ENCODE results near the gene CNTN5. TPM values are rescaled to one million over a fixed set of nuclear protein-coding genes. Genes with fewer than 3 reads are reported as not detected.

The CNTN5 gene
- total and polyA plus RNA-seq, 2 donors (not counting 1 experiment from before 2014, with no cell fraction given), result not detected

DNA sequence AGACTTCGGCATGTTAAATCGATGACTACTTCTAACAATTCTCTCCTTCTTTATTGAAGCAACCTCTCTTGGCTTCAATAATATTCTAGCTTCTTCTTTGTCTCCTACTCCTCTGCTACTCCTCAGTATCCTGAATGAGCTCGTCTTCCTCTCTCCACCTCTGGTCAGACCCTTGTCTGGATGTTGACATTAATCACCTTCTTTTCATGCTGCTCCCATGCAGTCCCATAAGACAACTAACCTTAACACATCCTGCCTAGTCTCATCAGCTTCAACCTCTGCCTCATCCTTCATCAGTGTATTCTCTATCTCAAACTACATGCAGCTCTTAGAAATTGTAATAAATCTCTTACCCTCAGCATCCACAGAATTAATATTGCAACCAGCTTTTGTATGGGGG is 695.6 kb downstream of the CNTN5 start:
- 67% methylated on average over 3 of the region's 3 CpGs for WGBS (ENCODE audit: insufficient coverage)
- POLR2A ChIA-PET, result no interaction called here

DNA sequence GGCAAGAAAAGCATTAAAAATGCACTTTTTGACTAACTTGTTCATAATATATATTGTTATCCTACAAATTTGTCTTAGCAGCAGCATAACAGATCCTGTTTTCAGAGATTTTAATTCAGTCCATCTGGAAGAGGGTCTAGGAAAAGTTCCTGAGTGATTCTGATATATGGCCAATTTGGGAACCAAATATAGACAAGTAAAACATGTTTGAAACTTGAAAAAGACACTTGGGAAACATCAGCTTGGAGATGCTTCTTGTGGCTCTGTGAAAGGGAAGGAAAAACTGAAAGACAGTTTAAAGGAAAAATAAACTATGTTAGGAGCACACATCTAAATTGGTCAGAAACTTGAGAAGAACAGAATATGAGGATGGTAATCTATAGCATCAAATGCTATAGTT is 697.5 kb downstream of the CNTN5 start:
- intact Hi-C loops (cut with micrococcal nuclease), result no loop called here
- Histone ChIP-seq H3K36me3 (replicated peaks in 1 of 2; ENCODE audit: control extremely low read depth in 1 of 2, control insufficient read depth in 1 of 2, extremely low read depth in 1 of 2, insufficient read depth in 2 of 2, low read length in 1 of 2) (no peaks in the 10 kb centered on the region), H3K79me2 (ENCODE audit: control insufficient read depth, insufficient read depth, low read length) (no peaks in the 10 kb centered on the region), H3K4me3 (ENCODE audit: control extremely low read depth in 1 of 5, extremely low read depth in 1 of 5, insufficient read depth in 1 of 5, low read depth in 2 of 5, low read length in 4 of 5) (no peak overlapping the region), H3K27me3 (replicated peaks in 1 of 4; ENCODE audit: control extremely low read depth in 1 of 4, control insufficient read depth in 3 of 4, insufficient read depth in 4 of 4, low read length in 3 of 4) (no peaks in the 10 kb centered on the region), H3K4me1 (ENCODE audit: control insufficient read depth in 2 of 2, insufficient read depth in 2 of 2, low read length in 2 of 2) (no peaks in the 10 kb centered on the region), H3K27ac (ENCODE audit: low read length in 2 of 2) (no peak overlapping the region), H4K20me1 (ENCODE audit: control insufficient read depth, insufficient read depth, low read length, poor library complexity, severe bottlenecking) (no peaks in the 10 kb centered on the region), H3K4me2 (replicated peaks; ENCODE audit: low read depth, low read length, poor library complexity, severe bottlenecking) (no peak overlapping the region), H3K9ac (ENCODE audit: low read length) (no peak overlapping the region), H2AFZ (ENCODE audit: insufficient read depth, low read depth, low read length, poor library complexity, severe bottlenecking) (no peak overlapping the region), H3K9me3 (ENCODE audit: control extremely low read depth in 1 of 3, control insufficient read depth in 2 of 3, insufficient read depth in 1 of 3, low read length in 2 of 3) (no peaks in the 10 kb centered on the region)
- peaks cover 5% of the 10 kb centered on the region for H3K9me3 Mint-ChIP-seq (ENCODE audit: insufficient read depth)
- H3K4me1 Mint-ChIP-seq, result no peaks in the 10 kb centered on the region
- DNase-seq, result no peak
- POLR2A ChIA-PET, result no interaction called here
- CTCF ChIA-PET, result no interaction called here
- no peak for ATAC-seq (ENCODE audit: low read depth)
- H3K27ac Mint-ChIP-seq, result no peak overlapping the region
- TF ChIP-seq, protein P1, sequence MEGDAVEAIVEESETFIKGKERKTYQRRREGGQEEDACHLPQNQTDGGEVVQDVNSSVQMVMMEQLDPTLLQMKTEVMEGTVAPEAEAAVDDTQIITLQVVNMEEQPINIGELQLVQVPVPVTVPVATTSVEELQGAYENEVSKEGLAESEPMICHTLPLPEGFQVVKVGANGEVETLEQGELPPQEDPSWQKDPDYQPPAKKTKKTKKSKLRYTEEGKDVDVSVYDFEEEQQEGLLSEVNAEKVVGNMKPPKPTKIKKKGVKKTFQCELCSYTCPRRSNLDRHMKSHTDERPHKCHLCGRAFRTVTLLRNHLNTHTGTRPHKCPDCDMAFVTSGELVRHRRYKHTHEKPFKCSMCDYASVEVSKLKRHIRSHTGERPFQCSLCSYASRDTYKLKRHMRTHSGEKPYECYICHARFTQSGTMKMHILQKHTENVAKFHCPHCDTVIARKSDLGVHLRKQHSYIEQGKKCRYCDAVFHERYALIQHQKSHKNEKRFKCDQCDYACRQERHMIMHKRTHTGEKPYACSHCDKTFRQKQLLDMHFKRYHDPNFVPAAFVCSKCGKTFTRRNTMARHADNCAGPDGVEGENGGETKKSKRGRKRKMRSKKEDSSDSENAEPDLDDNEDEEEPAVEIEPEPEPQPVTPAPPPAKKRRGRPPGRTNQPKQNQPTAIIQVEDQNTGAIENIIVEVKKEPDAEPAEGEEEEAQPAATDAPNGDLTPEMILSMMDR (IDR thresholded peaks at IDR 0.05), result no peak
- TF ChIP-seq EZH2 (IDR thresholded peaks at IDR 0.05; ENCODE audit: borderline replicate concordance, insufficient read depth, low read depth, low read length, poor library complexity, severe bottlenecking), result no peak
- no peaks in the 10 kb centered on the region for H3K27me3 Mint-ChIP-seq
- no peak overlapping the region for H3K4me3 Mint-ChIP-seq

More for the DNA sequence above, 695.6 kb downstream of the CNTN5 start:
- no peak overlapping the region for H3K27ac Mint-ChIP-seq
- no peak overlapping the region for H3K4me3 ChIP-seq (ENCODE audit: control extremely low read depth in 1 of 5, extremely low read depth in 1 of 5, insufficient read depth in 1 of 5, low read depth in 2 of 5, low read length in 4 of 5)
- CTCF ChIA-PET, result no interaction called here
- intact Hi-C loops (cut with micrococcal nuclease), result no loop called here
- no peaks in the 10 kb centered on the region for H4K20me1 ChIP-seq (ENCODE audit: control insufficient read depth, insufficient read depth, low read length, poor library complexity, severe bottlenecking)
- no peak overlapping the region for H3K4me3 Mint-ChIP-seq
- TF ChIP-seq, protein P1 (IDR thresholded peaks at IDR 0.05), result no peak
- no peak for TF ChIP-seq EZH2 (IDR thresholded peaks at IDR 0.05; ENCODE audit: borderline replicate concordance, insufficient read depth, low read depth, low read length, poor library complexity, severe bottlenecking)
- DNase-seq (no peak), ATAC-seq (ENCODE audit: low read depth) (no peak)
- no peaks in the 10 kb centered on the region for H3K9me3 ChIP-seq (ENCODE audit: control extremely low read depth in 1 of 3, control insufficient read depth in 2 of 3, insufficient read depth in 1 of 3, low read length in 2 of 3)
- no peak overlapping the region for H3K27ac ChIP-seq (ENCODE audit: low read length in 2 of 2)
- no peaks in the 10 kb centered on the region for H3K36me3 ChIP-seq (replicated peaks in 1 of 2; ENCODE audit: control extremely low read depth in 1 of 2, control insufficient read depth in 1 of 2, extremely low read depth in 1 of 2, insufficient read depth in 2 of 2, low read length in 1 of 2)
- peaks cover 3% of the 10 kb centered on the region for H3K9me3 Mint-ChIP-seq (ENCODE audit: insufficient read depth)
- no peak overlapping the region for H3K4me2 ChIP-seq (replicated peaks; ENCODE audit: low read depth, low read length, poor library complexity, severe bottlenecking)
- H3K27me3 ChIP-seq (replicated peaks in 1 of 4; ENCODE audit: control extremely low read depth in 1 of 4, control insufficient read depth in 3 of 4, insufficient read depth in 4 of 4, low read length in 3 of 4), result no peaks in the 10 kb centered on the region
- H3K79me2 ChIP-seq (ENCODE audit: control insufficient read depth, insufficient read depth, low read length), result no peaks in the 10 kb centered on the region
- H3K4me1 Mint-ChIP-seq, result no peaks in the 10 kb centered on the region
- H3K4me1 ChIP-seq (ENCODE audit: control insufficient read depth in 2 of 2, insufficient read depth in 2 of 2, low read length in 2 of 2), result no peaks in the 10 kb centered on the region
- H3K9ac ChIP-seq (ENCODE audit: low read length), result no peak overlapping the region
- no peaks in the 10 kb centered on the region for H3K27me3 Mint-ChIP-seq
- H2AFZ ChIP-seq (ENCODE audit: insufficient read depth, low read depth, low read length, poor library complexity, severe bottlenecking), result no peak overlapping the region

Measured in B cell (primary cell).